HG03060 (cell line): Measurements from ENCODE around the gene MYH7.
"Not testable (repeated sequence)": the region's sequence is repeated elsewhere in the genome, so short reads cannot be mapped to it uniquely, and the experiment has no call there.

Experiments used
- ATAC-seq: cut with Tn5 transposase; IDR thresholded peaks from one replicate; pipeline ENCODE4 v1.9.1; 2021; ENCODE audit warnings: low read depth, moderate number of reproducible peaks; ENCODE audit not compliant: unreplicated experiment

Gene MYH7

GRCh38 chr14:23435543-23436326 is at the start of gene MYH7:
TSS of gene MYH7 (minus strand) at chr14:23435660. CDS start at chr14:23433732, 1,928 bp downstream.
- no peak for ATAC-seq

- no peak for ATAC-seq
These were observed 47.9 kb upstream of the MYH7 start for GRCh38 chr14:23483236-23483854.

GRCh38 chr14:23482823-23483148 is 47.3 kb upstream of the MYH7 start:
- ATAC-seq: no peak

- ATAC-seq: no peak
These were observed 46.7 kb upstream of the MYH7 start for GRCh38 chr14:23481979-23482822.

GRCh38 chr14:23481362-23481970 is 46.0 kb upstream of the MYH7 start:
- no peak for ATAC-seq

GRCh38 chr14:23478109-23478759 is 42.8 kb upstream of the MYH7 start:
- no peak for ATAC-seq

GRCh38 chr14:23470947-23471346 is 35.5 kb upstream of the MYH7 start:
- no peak for ATAC-seq

- ATAC-seq: peak; percentile 2
These were observed 34.5 kb upstream of the MYH7 start for GRCh38 chr14:23469906-23470403.

- ATAC-seq: peak; percentile 97
These were observed 33.9 kb upstream of the MYH7 start, which contains the start of gene NGDN for GRCh38 chr14:23469127-23469905. TSS of gene NGDN (plus strand) at chr14:23469703. CDS start at chr14:23469716, 13 bp downstream.

- no peak for ATAC-seq
These were observed 33.3 kb upstream of the MYH7 start for GRCh38 chr14:23468704-23469126.

GRCh38 chr14:23465261-23465660 is 29.8 kb upstream of the MYH7 start:
- no peak for ATAC-seq

- no peak for ATAC-seq
These were observed 29.2 kb upstream of the MYH7 start for GRCh38 chr14:23464700-23465099.

- no peak for ATAC-seq
These were observed 25.5 kb upstream of the MYH7 start for GRCh38 chr14:23460960-23461359.

GRCh38 chr14:23457587-23458445 is 22.4 kb upstream of the MYH7 start:
- ATAC-seq: no peak

GRCh38 chr14:23456883-23457586 is 21.6 kb upstream of the MYH7 start:
- ATAC-seq: not testable (repeated sequence)

GRCh38 chr14:23454445-23454856 is 19.0 kb upstream of the MYH7 start:
- no peak for ATAC-seq

GRCh38 chr14:23452237-23452636 is 16.8 kb upstream of the MYH7 start:
- ATAC-seq: no peak

- ATAC-seq: no peak
These were observed 14.9 kb upstream of the MYH7 start for GRCh38 chr14:23450379-23450778.
